ENCODE results near the gene POLDIP2.

The POLDIP2 gene

DNA sequence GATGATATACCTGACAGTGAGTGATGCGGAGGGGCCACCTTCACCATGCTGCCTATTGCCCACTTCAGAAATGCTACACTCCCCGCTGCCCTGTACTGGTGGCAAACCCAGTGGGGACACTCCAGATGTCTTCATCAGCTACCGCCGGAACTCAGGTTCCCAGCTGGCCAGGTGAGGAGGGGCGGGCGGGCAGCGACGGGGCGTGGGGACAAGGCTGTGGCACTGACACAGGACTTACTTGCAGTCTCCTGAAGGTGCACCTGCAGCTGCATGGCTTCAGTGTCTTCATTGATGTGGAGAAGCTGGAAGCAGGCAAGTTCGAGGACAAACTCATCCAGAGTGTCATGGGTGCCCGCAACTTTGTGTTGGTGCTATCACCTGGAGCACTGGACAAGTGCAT is 30.8 kb upstream of the POLDIP2 start:
- DNase-seq: no peak

DNA sequence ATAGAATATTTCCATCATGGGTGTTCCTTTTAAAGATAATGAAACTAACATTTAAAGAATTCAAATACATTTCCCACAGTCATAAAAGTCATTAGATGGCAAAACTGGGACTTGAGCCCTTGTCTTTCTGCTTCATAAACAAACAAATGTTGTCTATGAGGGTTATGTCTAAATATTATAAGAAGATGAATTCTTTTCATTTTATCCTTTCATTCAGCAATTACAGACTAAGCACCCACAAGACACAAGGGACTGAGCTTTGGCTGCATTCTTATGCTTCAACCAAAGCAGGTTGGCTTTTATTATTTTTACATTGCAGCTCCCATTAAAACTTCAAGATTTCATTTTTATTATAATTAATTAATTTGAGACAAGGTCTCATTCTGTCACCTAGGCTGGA is 29.1 kb upstream of the POLDIP2 start:
- DNase-seq: no peak

- DNase-seq: no peak
Observed at GRCh38 chr17:28385406-28385805, 28.1 kb upstream of the POLDIP2 start.

DNA sequence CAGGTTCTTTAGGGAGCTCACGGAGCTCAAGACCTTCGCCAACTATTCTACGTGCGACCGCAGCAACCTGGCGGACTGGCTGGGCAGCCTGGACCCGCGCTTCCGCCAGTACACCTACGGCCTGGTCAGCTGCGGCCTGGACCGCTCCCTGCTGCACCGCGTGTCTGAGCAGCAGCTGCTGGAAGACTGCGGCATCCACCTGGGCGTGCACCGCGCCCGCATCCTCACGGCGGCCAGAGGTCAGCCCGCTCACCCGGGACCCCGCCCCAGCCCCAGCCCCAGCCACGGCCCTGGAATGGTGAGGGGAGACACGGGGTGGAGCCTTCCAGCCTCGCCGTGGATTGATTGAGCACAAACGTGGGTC is 27.7 kb upstream of the POLDIP2 start:
- no peak for DNase-seq

- no peak for DNase-seq
Observed at GRCh38 chr17:28384281-28385036, 27.1 kb upstream of the POLDIP2 start.

- no peak for DNase-seq
Observed at GRCh38 chr17:28381141-28381825, 24.0 kb upstream of the POLDIP2 start.

DNA sequence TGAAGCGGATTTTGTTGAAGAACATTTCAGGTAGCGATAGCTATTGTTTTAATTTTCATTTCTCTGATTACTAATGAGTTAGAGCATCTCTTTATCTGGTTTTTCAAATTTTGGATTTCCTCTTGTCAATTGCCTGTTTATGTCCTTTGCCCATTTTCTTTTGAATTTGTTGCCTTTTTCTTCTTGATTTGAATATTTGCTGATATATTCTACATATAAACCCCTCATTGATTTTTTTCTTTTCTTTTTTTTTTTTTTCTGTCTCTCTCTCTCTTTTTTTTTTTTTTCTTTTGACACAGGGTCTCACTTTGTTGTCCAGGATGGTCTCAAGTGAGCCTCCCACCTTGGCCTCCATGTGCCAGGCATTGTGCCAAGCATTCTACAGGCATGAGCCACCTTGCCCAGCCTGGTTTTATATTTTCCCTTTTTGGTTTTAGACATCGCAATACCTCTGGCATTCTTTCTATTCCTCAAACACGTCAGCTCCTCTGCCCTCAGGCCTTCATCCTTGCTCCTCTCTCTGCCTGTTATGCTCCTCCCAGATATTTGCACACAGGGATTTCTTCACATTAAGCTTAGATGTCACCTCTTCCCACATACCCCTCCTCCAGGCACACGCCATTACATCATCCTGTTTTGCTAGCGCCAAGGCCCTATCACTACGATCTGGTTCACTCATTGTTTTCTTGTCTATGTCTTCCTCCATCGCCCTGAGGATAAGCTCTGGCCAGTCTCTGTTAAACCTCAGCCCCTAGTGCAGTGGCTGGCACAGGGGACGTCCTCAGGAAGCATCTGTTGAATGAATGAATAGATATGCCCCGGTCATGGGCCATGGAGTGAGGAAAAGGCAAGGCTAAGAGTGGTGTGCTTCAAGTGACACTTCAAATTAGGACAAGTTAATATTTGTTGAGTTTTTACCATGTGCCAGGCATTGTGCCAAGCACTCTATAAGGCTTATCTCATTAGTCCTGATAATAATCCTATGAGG is 22.8 kb upstream of the POLDIP2 start:
- no peak for DNase-seq

DNA sequence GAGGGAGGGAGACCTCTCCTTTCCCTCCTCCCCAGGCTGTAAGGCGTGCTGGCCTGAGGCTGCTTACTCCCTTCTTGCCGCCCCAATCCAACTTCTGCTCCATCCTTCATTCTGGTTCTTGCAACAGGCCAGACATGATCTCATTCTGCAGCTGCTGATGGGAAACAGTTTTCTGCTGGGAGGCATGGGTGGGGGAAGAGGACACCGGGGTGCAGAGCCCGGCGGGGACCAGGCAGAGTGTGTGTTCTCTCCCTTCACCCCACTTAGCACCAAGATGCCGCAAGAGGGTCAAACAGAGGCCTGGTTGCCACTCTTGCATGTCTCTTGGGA is 15.6 kb upstream of the POLDIP2 start:
- peak; percentile 13 for DNase-seq

DNA sequence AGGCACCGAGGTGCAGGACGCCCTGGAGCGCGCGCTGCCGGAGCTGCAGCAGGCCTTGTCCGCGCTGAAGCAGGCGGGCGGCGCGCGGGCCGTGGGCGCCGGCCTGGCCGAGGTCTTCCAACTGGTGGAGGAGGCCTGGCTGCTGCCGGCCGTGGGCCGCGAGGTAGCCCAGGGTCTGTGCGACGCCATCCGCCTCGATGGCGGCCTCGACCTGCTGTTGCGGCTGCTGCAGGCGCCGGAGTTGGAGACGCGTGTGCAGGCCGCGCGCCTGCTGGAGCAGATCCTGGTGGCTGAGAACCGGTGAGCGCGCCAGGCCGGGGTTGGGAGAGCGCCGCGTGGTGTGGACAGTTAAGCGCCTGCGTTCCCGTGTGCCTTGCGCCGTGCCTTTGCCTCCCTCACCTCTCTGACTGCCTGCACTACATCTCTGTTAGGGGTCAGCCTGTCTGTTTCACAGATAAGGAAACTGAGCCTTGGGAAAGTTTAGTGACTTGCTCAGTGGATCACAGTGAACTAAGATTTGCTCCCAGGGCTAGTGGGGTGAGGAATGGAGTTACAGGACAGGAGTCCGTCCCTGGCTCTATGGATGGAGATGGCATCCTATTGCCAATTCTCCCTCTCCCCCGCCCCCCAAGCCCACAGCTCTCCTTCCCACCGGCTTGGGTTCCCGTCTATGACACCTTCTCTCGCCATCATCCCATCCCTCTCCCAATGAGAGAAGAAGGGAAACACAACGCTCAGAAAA is 15.0 kb upstream of the POLDIP2 start:
- no peak for DNase-seq

- DNase-seq: peak; percentile 84
Observed at GRCh38 chr17:28371245-28372202, 14.2 kb upstream of the POLDIP2 start, which contains the start of gene SARM1. Gene SARM1 (plus strand): TSS chr17:28371694. CDS start chr17:28372033, 339 bp downstream.

- no peak for DNase-seq
Observed at GRCh38 chr17:28370744-28371103, 13.4 kb upstream of the POLDIP2 start.

- no peak for DNase-seq
Observed at GRCh38 chr17:28370035-28370743, 12.9 kb upstream of the POLDIP2 start, which contains the start of gene VTN. Gene VTN (minus strand): TSS chr17:28370307. CDS start chr17:28370203, 104 bp downstream.

DNA sequence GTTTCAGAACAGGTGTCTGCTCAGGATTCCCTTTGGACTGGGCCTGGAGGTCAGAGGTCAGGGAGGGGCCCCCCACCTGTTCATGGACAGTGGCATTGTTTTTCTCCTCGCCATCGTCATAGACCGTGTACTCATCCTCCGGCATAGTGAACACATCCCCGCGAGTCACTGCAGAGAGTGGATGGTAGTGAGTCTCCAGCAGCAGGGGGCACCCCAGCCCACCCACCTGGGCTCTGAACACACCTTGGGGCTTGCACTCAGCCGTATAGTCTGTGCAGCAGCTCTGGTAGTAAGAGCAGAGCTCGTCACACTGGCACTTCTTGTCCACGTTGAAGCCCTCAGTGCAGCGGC is 12.3 kb upstream of the POLDIP2 start:
- no peak for DNase-seq

- DNase-seq: no peak
Observed at GRCh38 chr17:28368915-28369683, 11.8 kb upstream of the POLDIP2 start.

DNA sequence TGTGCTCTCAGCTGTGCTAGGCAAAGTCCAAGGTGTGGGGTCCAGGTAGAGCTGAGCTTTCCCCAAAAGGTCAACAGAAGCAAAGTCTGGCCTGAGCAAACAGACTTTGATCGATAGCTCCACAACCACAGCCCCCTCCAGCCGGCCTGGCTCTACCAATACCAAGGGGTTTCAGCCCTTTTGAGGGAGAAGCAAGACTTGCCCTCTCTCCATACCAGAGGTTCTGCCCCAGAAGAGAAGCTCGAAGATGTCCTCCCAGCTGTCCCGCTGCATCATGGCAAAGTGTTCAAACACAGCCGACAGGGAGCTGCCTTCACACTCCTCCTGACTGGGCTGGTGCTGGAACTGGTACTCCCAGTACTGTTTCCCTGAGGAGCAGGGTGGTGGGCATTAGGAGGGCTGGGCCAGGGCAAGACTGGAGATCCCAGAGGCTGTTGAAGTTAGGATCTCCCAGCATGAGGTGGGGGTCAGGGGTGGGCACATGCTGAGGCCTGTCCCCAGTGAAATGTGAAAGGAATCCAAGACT is 11.0 kb upstream of the POLDIP2 start:
- DNase-seq: no peak

DNA sequence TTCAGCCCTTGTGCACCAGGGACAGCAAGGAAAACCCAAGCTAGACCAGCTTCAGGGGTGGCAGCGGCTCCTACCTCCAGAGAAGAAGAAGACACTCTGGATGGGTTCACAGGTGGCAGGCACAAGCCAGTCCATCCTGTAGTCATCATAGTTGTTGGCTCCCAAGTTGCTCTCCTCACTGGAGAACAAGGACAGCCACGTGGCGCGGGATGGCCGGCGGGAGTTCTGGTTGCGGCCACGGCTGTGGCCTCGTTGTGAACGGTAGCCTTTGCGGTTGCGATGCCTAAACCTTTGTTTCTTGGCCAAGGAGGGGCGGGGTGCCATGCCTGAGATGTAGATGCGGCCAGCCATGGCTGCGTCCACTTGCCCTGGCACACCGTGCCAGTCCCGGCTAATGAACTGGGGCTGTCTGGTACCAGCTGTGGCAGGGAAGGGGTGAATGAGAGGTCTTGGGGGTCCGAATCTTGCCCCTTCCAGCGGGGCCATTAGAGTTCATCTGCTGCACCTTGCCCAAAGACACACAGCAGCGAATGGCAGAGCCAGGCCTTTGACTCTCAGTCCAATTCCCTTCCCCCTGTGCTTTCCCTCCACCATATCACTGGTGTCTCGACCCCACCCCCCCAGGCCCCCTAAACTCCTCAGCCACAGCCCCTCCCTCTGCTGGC is 10.4 kb upstream of the POLDIP2 start:
- no peak for DNase-seq

GRCh38 chr17:28366605-28367004 is 9.3 kb upstream of the POLDIP2 start:
- no peak for DNase-seq

DNA sequence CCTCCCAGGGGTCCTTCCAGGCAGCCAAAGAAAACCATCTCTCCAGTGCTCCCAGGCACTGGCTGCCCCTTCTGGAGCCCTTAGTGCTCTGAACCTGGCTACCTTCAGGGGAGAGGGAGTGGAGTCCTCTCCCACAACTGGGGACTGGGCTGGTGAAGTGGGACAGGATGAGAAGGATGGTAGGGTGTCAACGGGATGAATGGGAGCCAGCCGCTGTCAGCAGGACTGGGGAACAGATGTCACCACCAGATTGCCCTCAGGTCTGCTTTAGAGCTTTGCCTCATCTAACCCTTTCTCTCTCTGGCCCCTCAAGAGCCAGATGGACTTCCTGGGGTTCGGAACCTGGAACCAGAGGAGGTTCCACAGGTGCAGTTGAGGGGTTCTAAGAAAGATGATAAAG is 8.2 kb upstream of the POLDIP2 start:
- peak; percentile 20 for DNase-seq

DNA sequence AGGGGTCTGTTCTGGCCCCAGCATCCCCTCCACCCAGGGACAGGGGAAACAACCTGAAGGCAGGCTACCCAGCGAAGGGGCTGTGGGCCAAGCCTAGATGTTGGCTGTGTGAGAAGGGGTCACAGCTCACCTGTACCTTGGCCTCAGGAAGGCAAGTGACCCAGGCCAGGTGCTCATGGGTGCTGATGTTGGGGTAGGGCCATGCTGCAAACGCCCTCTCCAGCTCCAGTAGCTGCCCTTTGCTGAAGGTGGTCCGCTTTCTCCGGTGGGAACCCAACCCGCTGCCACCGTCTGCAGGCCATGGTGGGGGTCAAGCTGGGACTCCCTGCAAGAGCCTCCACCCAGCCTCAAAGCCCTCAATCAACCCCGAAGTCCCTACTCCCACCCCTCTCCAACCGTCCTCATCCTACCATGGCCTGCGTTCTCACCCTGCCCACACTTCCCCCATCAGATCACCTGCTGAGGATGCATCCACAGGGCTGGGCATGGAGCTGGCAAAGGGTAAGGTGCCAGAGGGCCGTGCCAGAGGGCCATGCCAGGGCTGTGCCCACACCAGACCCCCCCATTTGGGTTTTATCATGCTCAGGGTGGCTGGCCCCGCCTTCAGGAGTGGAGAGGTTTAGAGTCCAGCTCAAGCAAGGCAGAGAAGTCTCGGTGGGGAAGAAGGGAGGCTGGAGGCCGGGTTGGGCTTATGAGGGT is 7.5 kb upstream of the POLDIP2 start, which contains the start of gene SEBOX:
TSS of gene SEBOX (minus strand) at position 535 of the 699 bp plus-strand sequence. CDS start at position 487, 48 bp downstream.
- DNase-seq: no peak
